PC-3 (cell line): ENCODE data around the gene OMA1.

ENCODE experiments used
- EZH2 ChIP-seq: fragments of 300-600 bp; sonication (generic); IDR thresholded peaks from one replicate; pipeline ENCODE4 v1.6.1; 2017; ENCODE audit warnings: antibody characterized with exemption, mild to moderate bottlenecking, low read length; ENCODE audit not compliant: unreplicated experiment
- EZH2phosphoT487 ChIP-seq: fragments of 300-600 bp; sonication (generic); IDR thresholded peaks from 2 replicates; pipeline ENCODE4 v1.6.1; 2018; ENCODE audit warnings: mild to moderate bottlenecking, antibody characterized with exemption, low read length, borderline replicate concordance
- TF ChIP-seq, protein P1 (sequence below): fragments of 300-600 bp; sonication (generic); conservative IDR thresholded peaks from 2 replicates; pipeline ENCODE4 v1.5.1; 2017; ENCODE audit warnings: antibody characterized with exemption, low read depth, mild to moderate bottlenecking, low read length

DNA sequence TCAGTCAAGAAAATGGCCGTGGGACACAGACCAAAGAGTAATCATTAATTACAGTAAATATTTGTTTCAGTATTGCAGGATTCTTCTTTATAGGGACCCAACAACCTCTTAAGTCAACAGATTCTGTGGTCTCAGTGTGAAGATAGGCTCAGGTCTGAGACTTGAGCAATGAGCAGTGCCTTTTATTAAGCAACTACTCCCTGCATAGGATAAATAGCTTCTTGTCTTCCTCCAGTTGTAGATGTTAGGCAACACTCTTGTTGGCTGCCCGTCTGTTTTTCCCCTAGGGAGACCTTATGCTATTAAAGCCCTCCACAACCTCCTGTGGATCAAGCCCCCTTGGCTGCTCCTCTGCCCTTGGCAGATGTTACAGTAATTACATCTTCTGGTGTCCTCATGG is 1.8 kb upstream of the OMA1 start:
- TF ChIP-seq, protein P1, sequence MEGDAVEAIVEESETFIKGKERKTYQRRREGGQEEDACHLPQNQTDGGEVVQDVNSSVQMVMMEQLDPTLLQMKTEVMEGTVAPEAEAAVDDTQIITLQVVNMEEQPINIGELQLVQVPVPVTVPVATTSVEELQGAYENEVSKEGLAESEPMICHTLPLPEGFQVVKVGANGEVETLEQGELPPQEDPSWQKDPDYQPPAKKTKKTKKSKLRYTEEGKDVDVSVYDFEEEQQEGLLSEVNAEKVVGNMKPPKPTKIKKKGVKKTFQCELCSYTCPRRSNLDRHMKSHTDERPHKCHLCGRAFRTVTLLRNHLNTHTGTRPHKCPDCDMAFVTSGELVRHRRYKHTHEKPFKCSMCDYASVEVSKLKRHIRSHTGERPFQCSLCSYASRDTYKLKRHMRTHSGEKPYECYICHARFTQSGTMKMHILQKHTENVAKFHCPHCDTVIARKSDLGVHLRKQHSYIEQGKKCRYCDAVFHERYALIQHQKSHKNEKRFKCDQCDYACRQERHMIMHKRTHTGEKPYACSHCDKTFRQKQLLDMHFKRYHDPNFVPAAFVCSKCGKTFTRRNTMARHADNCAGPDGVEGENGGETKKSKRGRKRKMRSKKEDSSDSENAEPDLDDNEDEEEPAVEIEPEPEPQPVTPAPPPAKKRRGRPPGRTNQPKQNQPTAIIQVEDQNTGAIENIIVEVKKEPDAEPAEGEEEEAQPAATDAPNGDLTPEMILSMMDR, result no peak
- TF ChIP-seq EZH2, result no peak
- no peak for TF ChIP-seq EZH2phosphoT487
